Bronchial epithelial cell (primary cell): ENCODE results near the gene TMEM164. TPM values are rescaled to one million over a fixed set of nuclear protein-coding genes. Genes with fewer than 3 reads are reported as not detected.
A peak's percentile ranks its signal among the peaks of the same experiment; 100 is the strongest.

ENCODE experiments used
- DNase-seq: peaks from one replicate; pipeline ENCODE4 v3.0.0-alpha.2; 2010; ENCODE audit warnings: low read depth
- FAIRE-seq: peaks from 2 replicates; lab custom pipeline; 2011; peaks lifted over from hg19 to GRCh38; lab: Jason Lieb, UNC
- H3K27me3 ChIP-seq: 2 replicates; pipeline ENCODE4 v1.5.1; 2011; ENCODE audit warnings: low read length; ENCODE audit not compliant: control insufficient read depth, insufficient read depth
- H3K36me3 ChIP-seq: 2 replicates; pipeline ENCODE4 v1.5.1; 2011; ENCODE audit warnings: low read length; ENCODE audit not compliant: control insufficient read depth, insufficient read depth
- H3K4me3 ChIP-seq: 2 replicates; pipeline ENCODE4 v1.5.1; 2011; ENCODE audit warnings: mild to moderate bottlenecking, low read depth, low read length, control low read depth
- CTCF ChIP-seq: IDR thresholded peaks from 2 replicates; pipeline ENCODE4 v1.5.1; 2011; ENCODE audit warnings: mild to moderate bottlenecking, moderate library complexity, low read length, control low read depth, inconsistent platforms; ENCODE audit not compliant: insufficient read depth, severe bottlenecking
- total RNA-seq: library from RNA; depleted of rRNA; stranded (reverse); fragments of >200 nt; gene quantifications from 2 replicates; pipeline ENCODE4 v1.2.1, GENCODE V29; 2014

Gene TMEM164
- total RNA-seq, 1 donor from 2014 or later: 20.3 TPM

GRCh38 chrX:110046001-110046400 lies 43.1 kb downstream of the TMEM164 start:
- H3K4me3 ChIP-seq: no peak overlapping the region
- FAIRE-seq: peak; percentile 18
- no peak for DNase-seq
- H3K27me3 ChIP-seq: no peaks in the 10 kb centered on the region
- H3K36me3 ChIP-seq: no peaks in the 10 kb centered on the region
- peak; percentile 4 for TF ChIP-seq CTCF

GRCh38 chrX:110046971-110047370 lies 44.1 kb downstream of the TMEM164 start:
- no peaks in the 10 kb centered on the region for H3K36me3 ChIP-seq
- H3K4me3 ChIP-seq: no peak overlapping the region
- no peak for TF ChIP-seq CTCF
- DNase-seq (no peak), FAIRE-seq (no peak)
- no peaks in the 10 kb centered on the region for H3K27me3 ChIP-seq

GRCh38 chrX:110049096-110049495 lies 46.2 kb downstream of the TMEM164 start:
- Histone ChIP-seq H3K4me3 (no peak overlapping the region), H3K36me3 (no peaks in the 10 kb centered on the region), H3K27me3 (no peaks in the 10 kb centered on the region)
- TF ChIP-seq CTCF: no peak
- DNase-seq (no peak), FAIRE-seq (no peak)

GRCh38 chrX:110050386-110050785 lies 47.5 kb downstream of the TMEM164 start:
- TF ChIP-seq CTCF: no peak
- Histone ChIP-seq H3K27me3 (no peaks in the 10 kb centered on the region), H3K4me3 (no peak overlapping the region), H3K36me3 (no peaks in the 10 kb centered on the region)
- DNase-seq (no peak), FAIRE-seq (no peak)

GRCh38 chrX:110050901-110051300 lies 48.0 kb downstream of the TMEM164 start:
- DNase-seq (no peak), FAIRE-seq (no peak)
- TF ChIP-seq CTCF: no peak
- H3K4me3 ChIP-seq: no peak overlapping the region
- no peaks in the 10 kb centered on the region for H3K27me3 ChIP-seq
- H3K36me3 ChIP-seq: no peaks in the 10 kb centered on the region

- no peak for TF ChIP-seq CTCF
- no peaks in the 10 kb centered on the region for H3K27me3 ChIP-seq
Measured at GRCh38 chrX:110051559-110051958, 48.6 kb downstream of the TMEM164 start.

More at GRCh38 chrX:110051559-110051958, 48.6 kb downstream of the TMEM164 start:
- DNase-seq (no peak), FAIRE-seq (no peak)
- H3K36me3 ChIP-seq: no peaks in the 10 kb centered on the region
- H3K4me3 ChIP-seq: no peak overlapping the region
